ENCODE measurements around the gene TMTC1. TPM values are rescaled to one million over a fixed set of nuclear protein-coding genes. Genes with fewer than 3 reads are reported as not detected.

Gene TMTC1
- total RNA-seq, 1 experiment from 2014 or later: 6.1 TPM

GRCh38 chr12:29750928-29751220 is 32.9 kb downstream of the TMTC1 start:
- Histone ChIP-seq H3K27me3 (replicated peaks; ENCODE audit: insufficient read depth, low read depth, low read length, poor library complexity) (peaks cover 5% of the 10 kb centered on the region), H3K36me3 (ENCODE audit: insufficient read depth, low read length, poor library complexity, severe bottlenecking) (no peaks in the 10 kb centered on the region), H3K4me1 (ENCODE audit: insufficient read depth, low read length, poor library complexity, severe bottlenecking) (no peaks in the 10 kb centered on the region), H3K9me3 (ENCODE audit: low read depth, low read length, poor library complexity, severe bottlenecking) (no peaks in the 10 kb centered on the region), H3K27ac (ENCODE audit: low read depth, low read length, poor library complexity, severe bottlenecking) (no peak overlapping the region), H3K4me3 (ENCODE audit: low read depth, low read length, poor library complexity, severe bottlenecking) (no peak overlapping the region)
- ChIA-PET CTCF (no interaction called here), POLR2A (ENCODE audit: low non-redundant PET) (no interaction called here)
- no TSS peak for BruUV-seq (replicated peaks)
- intact Hi-C loops (cut with micrococcal nuclease; ENCODE audit: unreplicated experiment): no loop called here
- TF ChIP-seq EZH2 (IDR thresholded peaks at IDR 0.05; ENCODE audit: borderline replicate concordance, low read depth, low read length, poor library complexity, severe bottlenecking) (no peak), CTCF (conservative IDR thresholded peaks at IDR 0.05; ENCODE audit: low read depth, low read length) (no peak)
- DNase-seq (ENCODE audit: low spot score): no peak

GRCh38 chr12:29750131-29750927 is 33.4 kb downstream of the TMTC1 start:
- POLR2A ChIA-PET (ENCODE audit: low non-redundant PET): no interaction called here
- BruUV-seq (replicated peaks): no TSS peak
- Histone ChIP-seq H3K27me3 (replicated peaks; ENCODE audit: insufficient read depth, low read depth, low read length, poor library complexity) (peaks cover 5% of the 10 kb centered on the region), H3K36me3 (ENCODE audit: insufficient read depth, low read length, poor library complexity, severe bottlenecking) (no peaks in the 10 kb centered on the region), H3K4me3 (ENCODE audit: low read depth, low read length, poor library complexity, severe bottlenecking) (no peak overlapping the region), H3K9me3 (ENCODE audit: low read depth, low read length, poor library complexity, severe bottlenecking) (no peaks in the 10 kb centered on the region), H3K4me1 (ENCODE audit: insufficient read depth, low read length, poor library complexity, severe bottlenecking) (no peaks in the 10 kb centered on the region), H3K27ac (ENCODE audit: low read depth, low read length, poor library complexity, severe bottlenecking) (no peak overlapping the region)
- CTCF ChIA-PET: no interaction called here
- intact Hi-C loops (cut with micrococcal nuclease; ENCODE audit: unreplicated experiment): no loop called here
- DNase-seq (ENCODE audit: low spot score): no peak
- TF ChIP-seq EZH2 (IDR thresholded peaks at IDR 0.05; ENCODE audit: borderline replicate concordance, low read depth, low read length, poor library complexity, severe bottlenecking): no peak
- TF ChIP-seq CTCF (conservative IDR thresholded peaks at IDR 0.05; ENCODE audit: low read depth, low read length): no peak

GRCh38 chr12:29744365-29744764 is 39.4 kb downstream of the TMTC1 start:
- Histone ChIP-seq H3K4me1 (ENCODE audit: insufficient read depth, low read length, poor library complexity, severe bottlenecking) (no peaks in the 10 kb centered on the region), H3K4me3 (ENCODE audit: low read depth, low read length, poor library complexity, severe bottlenecking) (no peak overlapping the region), H3K27ac (ENCODE audit: low read depth, low read length, poor library complexity, severe bottlenecking) (no peak overlapping the region), H3K27me3 (replicated peaks; ENCODE audit: insufficient read depth, low read depth, low read length, poor library complexity) (no peaks in the 10 kb centered on the region), H3K36me3 (ENCODE audit: insufficient read depth, low read length, poor library complexity, severe bottlenecking) (no peaks in the 10 kb centered on the region), H3K9me3 (ENCODE audit: low read depth, low read length, poor library complexity, severe bottlenecking) (no peaks in the 10 kb centered on the region)
- intact Hi-C loops (cut with micrococcal nuclease; ENCODE audit: unreplicated experiment): no loop called here
- no peak for DNase-seq (ENCODE audit: low spot score)
- no TSS peak for BruUV-seq (replicated peaks)
- POLR2A ChIA-PET (ENCODE audit: low non-redundant PET): no interaction called here
- TF ChIP-seq CTCF (conservative IDR thresholded peaks at IDR 0.05; ENCODE audit: low read depth, low read length) (no peak), EZH2 (IDR thresholded peaks at IDR 0.05; ENCODE audit: borderline replicate concordance, low read depth, low read length, poor library complexity, severe bottlenecking) (no peak)
- CTCF ChIA-PET: no interaction called here
